Activated CD4-positive, alpha-beta T cell treated with anti-CD3 and anti-CD28 coated beads, Interleukin-2, amount 50 U/mL, for 48 hours (primary cell): ENCODE measurements around the gene CXCR5.
"Not testable (repeated sequence)": the region's sequence is repeated elsewhere in the genome, so short reads cannot be mapped to it uniquely, and the experiment has no call there.

Experiments
- DNase-seq, 2 experiments: peaks; one replicate each; pipeline ENCODE4 v3.0.0-alpha.2; 2020

The CXCR5 gene

GRCh38 chr11:118883368-118884071 is at the start of gene CXCR5:
Gene CXCR5, plus strand, starts transcription at chr11:118883892. Its CDS starts 50 bp downstream, at chr11:118883942.
- peak; percentile 59 to 70 for DNase-seq

GRCh38 chr11:118834427-118835028 is 49.2 kb upstream of the CXCR5 start:
- DNase-seq, result no peak

- DNase-seq, result no peak
These were observed 45.8 kb upstream of the CXCR5 start for GRCh38 chr11:118837868-118838267.

- DNase-seq, result peak in 1 of 2 experiments; percentile 15
These were observed 44.7 kb upstream of the CXCR5 start for GRCh38 chr11:118838905-118839553.

GRCh38 chr11:118841469-118842242 is 42.0 kb upstream of the CXCR5 start:
- peak; percentile 60 to 75 for DNase-seq

- no peak for DNase-seq
These were observed 41.3 kb upstream of the CXCR5 start for GRCh38 chr11:118842369-118842768.

- DNase-seq, result not testable (repeated sequence)
These were observed 40.8 kb upstream of the CXCR5 start for GRCh38 chr11:118842843-118843242.

GRCh38 chr11:118843565-118843964 is 40.1 kb upstream of the CXCR5 start:
- peak in 1 of 2 experiments; percentile 18 for DNase-seq

- peak in 1 of 2 experiments; percentile 27 for DNase-seq
These were observed 38.3 kb upstream of the CXCR5 start for GRCh38 chr11:118845369-118845768.

- DNase-seq, result no peak
These were observed 37.3 kb upstream of the CXCR5 start for GRCh38 chr11:118846181-118846935.

GRCh38 chr11:118849825-118850224 is 33.9 kb upstream of the CXCR5 start:
- no peak for DNase-seq

- DNase-seq, result no peak
These were observed 31.7 kb upstream of the CXCR5 start for GRCh38 chr11:118851970-118852369.

- DNase-seq, result no peak
These were observed 30.0 kb upstream of the CXCR5 start for GRCh38 chr11:118853678-118854077.

- DNase-seq, result no peak
These were observed 27.4 kb upstream of the CXCR5 start for GRCh38 chr11:118856314-118856713.

- no peak for DNase-seq
These were observed 26.3 kb upstream of the CXCR5 start for GRCh38 chr11:118857385-118857784.

- no peak for DNase-seq
These were observed 23.7 kb upstream of the CXCR5 start for GRCh38 chr11:118859973-118860372.

- DNase-seq, result no peak
These were observed 15.0 kb upstream of the CXCR5 start for GRCh38 chr11:118868659-118869058.

GRCh38 chr11:118870396-118871343 is 13.0 kb upstream of the CXCR5 start:
- peak in 1 of 2 experiments; percentile 52 for DNase-seq

GRCh38 chr11:118872403-118872821 is 11.3 kb upstream of the CXCR5 start:
- DNase-seq, result peak; percentile 67 to 73

- no peak for DNase-seq
These were observed 9.9 kb upstream of the CXCR5 start for GRCh38 chr11:118873804-118874203.

GRCh38 chr11:118876286-118876685 is 7.4 kb upstream of the CXCR5 start:
- DNase-seq, result no peak
